ENCODE measurements around the gene ARHGAP44.

- TF ChIP-seq CTCF (IDR thresholded peaks at IDR 0.05; ENCODE audit: borderline replicate concordance, extremely low read depth, low read length, poor library complexity, severe bottlenecking) (no peak), EZH2 (IDR thresholded peaks at IDR 0.05; ENCODE audit: borderline replicate concordance, low read depth, low read length, severe bottlenecking) (no peak)
Observed at GRCh38 chr17:12856416-12856815, 67.1 kb downstream of the ARHGAP44 start.
